HG03139 (cell line): ENCODE results near the gene GATD1.

Experiments used
- ATAC-seq: cut with Tn5 transposase; IDR thresholded peaks from one replicate; pipeline ENCODE4 v1.9.1; 2021; ENCODE audit not compliant: unreplicated experiment

Gene GATD1

GRCh38 chr11:729492-730074 lies 47.7 kb downstream of the GATD1 start:
- ATAC-seq: no peak

GRCh38 chr11:728901-729491 lies 48.3 kb downstream of the GATD1 start:
- no peak for ATAC-seq

GRCh38 chr11:727859-728748 lies 49.2 kb downstream of the GATD1 start:
- no peak for ATAC-seq

GRCh38 chr11:727281-727701 lies 50.0 kb downstream of the GATD1 start:
- no peak for ATAC-seq

GRCh38 chr11:726278-727220 lies 50.7 kb downstream of the GATD1 start:
- no peak for ATAC-seq

- no peak for ATAC-seq
Observed at GRCh38 chr11:725624-726202, 51.6 kb downstream of the GATD1 start.

GRCh38 chr11:724778-725386 lies 52.4 kb downstream of the GATD1 start:
- no peak for ATAC-seq

GRCh38 chr11:724049-724777 lies 53.1 kb downstream of the GATD1 start:
- no peak for ATAC-seq

- ATAC-seq: no peak
Observed at GRCh38 chr11:723120-723883, 54.0 kb downstream of the GATD1 start.

GRCh38 chr11:722346-722811 lies 54.9 kb downstream of the GATD1 start:
- ATAC-seq: no peak

- no peak for ATAC-seq
Observed at GRCh38 chr11:721741-722345, 55.4 kb downstream of the GATD1 start.

- no peak for ATAC-seq
Observed at GRCh38 chr11:721247-721740, 56.0 kb downstream of the GATD1 start.

GRCh38 chr11:720642-721246 lies 56.5 kb downstream of the GATD1 start:
- no peak for ATAC-seq

- no peak for ATAC-seq
Observed at GRCh38 chr11:720017-720641, 57.2 kb downstream of the GATD1 start.

GRCh38 chr11:719214-720016 lies 57.9 kb downstream of the GATD1 start:
- no peak for ATAC-seq
